HEK293 (cell line): ENCODE results near the gene TRAM2.

Experiments used
- CTCF ChIP-seq: fragments of 450-650 bp; formaldehyde crosslinking; IDR thresholded peaks from 2 replicates; pipeline ENCODE4 v1.5.1; 2016; ENCODE audit warnings: missing biosample characterization, missing genetic modification characterization
- GFI1B ChIP-seq: fragments of 450-650 bp; formaldehyde crosslinking; IDR thresholded peaks from 2 replicates; pipeline ENCODE4 v1.5.1; 2016; ENCODE audit warnings: missing biosample characterization, missing genetic modification characterization
- HIC1 ChIP-seq: fragments of 450-650 bp; formaldehyde crosslinking; IDR thresholded peaks from 2 replicates; pipeline ENCODE4 v1.5.1; 2016; ENCODE audit warnings: missing biosample characterization, missing genetic modification characterization
- PRDM4 ChIP-seq: fragments of 450-650 bp; formaldehyde crosslinking; IDR thresholded peaks from 2 replicates; pipeline ENCODE4 v1.5.1; 2017; ENCODE audit warnings: missing biosample characterization, missing genetic modification characterization
- ZBTB7A ChIP-seq: fragments of 450-650 bp; formaldehyde crosslinking; IDR thresholded peaks from 2 replicates; pipeline ENCODE4 v1.5.1; 2016; ENCODE audit warnings: low read depth, missing biosample characterization, missing genetic modification characterization
- ZNF138 ChIP-seq: fragments of 450-650 bp; formaldehyde crosslinking; IDR thresholded peaks from 2 replicates; pipeline ENCODE4 v1.5.1; 2016; ENCODE audit warnings: missing biosample characterization, missing genetic modification characterization, borderline replicate concordance
- TF ChIP-seq, protein P1 (sequence below): fragments of 450-650 bp; formaldehyde crosslinking; optimal IDR thresholded peaks from 2 replicates; pipeline ENCODE3; 2016; ENCODE audit warnings: missing biosample characterization, mild to moderate bottlenecking, missing genetic modification characterization
- TF ChIP-seq, protein P2 (sequence below): fragments of 450-650 bp; formaldehyde crosslinking; IDR thresholded peaks from 2 replicates; pipeline ENCODE4 v1.5.1; 2016; ENCODE audit warnings: missing biosample characterization, missing genetic modification characterization

DNA sequence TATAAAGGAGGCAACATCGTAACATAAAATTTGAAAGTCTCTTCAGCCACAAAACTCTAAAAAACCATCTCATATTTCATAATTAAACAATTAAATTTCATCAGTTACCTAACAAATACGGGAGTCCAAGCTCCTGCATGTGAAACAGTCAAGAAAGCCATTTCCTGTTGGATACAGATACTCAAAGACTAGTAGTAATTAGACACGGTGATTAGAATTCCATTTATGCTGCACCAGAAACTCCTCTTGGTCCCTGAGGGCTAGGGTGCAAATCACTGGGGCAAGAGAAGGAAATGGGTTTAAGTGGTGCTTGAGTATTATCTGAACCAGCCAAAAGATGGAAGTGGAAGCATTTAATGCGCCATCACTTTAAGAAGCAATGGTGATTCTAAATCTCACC is 27.4 kb downstream of the TRAM2 start:
- TF ChIP-seq GFI1B (no peak), HIC1 (tag by site-specific recombination) (no peak), ZBTB7A (no peak), CTCF (tag by site-specific recombination) (no peak), PRDM4 (tag by site-specific recombination) (peak; percentile 75), ZNF138 (no peak)
- TF ChIP-seq, protein P1, sequence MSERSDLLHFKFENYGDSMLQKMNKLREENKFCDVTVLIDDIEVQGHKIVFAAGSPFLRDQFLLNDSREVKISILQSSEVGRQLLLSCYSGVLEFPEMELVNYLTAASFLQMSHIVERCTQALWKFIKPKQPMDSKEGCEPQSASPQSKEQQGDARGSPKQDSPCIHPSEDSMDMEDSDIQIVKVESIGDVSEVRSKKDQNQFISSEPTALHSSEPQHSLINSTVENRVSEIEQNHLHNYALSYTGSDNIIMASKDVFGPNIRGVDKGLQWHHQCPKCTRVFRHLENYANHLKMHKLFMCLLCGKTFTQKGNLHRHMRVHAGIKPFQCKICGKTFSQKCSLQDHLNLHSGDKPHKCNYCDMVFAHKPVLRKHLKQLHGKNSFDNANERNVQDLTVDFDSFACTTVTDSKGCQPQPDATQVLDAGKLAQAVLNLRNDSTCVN (tag by site-specific recombination) = no peak
- TF ChIP-seq, protein P2, sequence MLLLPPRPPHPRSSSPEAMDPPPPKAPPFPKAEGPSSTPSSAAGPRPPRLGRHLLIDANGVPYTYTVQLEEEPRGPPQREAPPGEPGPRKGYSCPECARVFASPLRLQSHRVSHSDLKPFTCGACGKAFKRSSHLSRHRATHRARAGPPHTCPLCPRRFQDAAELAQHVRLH (tag by site-specific recombination) = no peak
